ENCODE results near the gene GNG4. TPM values are rescaled to one million over a fixed set of nuclear protein-coding genes. Genes with fewer than 3 reads are reported as not detected.

The GNG4 gene
- total and polyA plus RNA-seq, 2 experiments from 2014 or later, result 0.32 to 1.2 TPM

GRCh38 chr1:235558621-235559169 is 90.9 kb downstream of the GNG4 start:
- Histone ChIP-seq H4K20me1 (ENCODE audit: insufficient read depth) (no peaks in the 10 kb centered on the region), H2AFZ (no peak overlapping the region), H3K27me3 (replicated peaks; ENCODE audit: insufficient read depth) (no peaks in the 10 kb centered on the region), H3K4me1 (ENCODE audit: insufficient read depth) (no peaks in the 10 kb centered on the region), H3K4me2 (ENCODE audit: unreplicated experiment) (no peak overlapping the region), H3K27ac (no peak overlapping the region), H3F3A (ENCODE audit: insufficient read depth) (no peaks in the 10 kb centered on the region), H3K79me2 (ENCODE audit: insufficient read depth) (no peaks in the 10 kb centered on the region), H3K9me3 (ENCODE audit: low read depth) (no peaks in the 10 kb centered on the region), H3K9me2 (ENCODE audit: insufficient read depth) (no peaks in the 10 kb centered on the region), H3K4me3 (no peak overlapping the region), H3K9ac (no peak overlapping the region), H3K36me3 (ENCODE audit: low read depth) (no peaks in the 10 kb centered on the region)
- in situ Hi-C loops (cut with MboI), result no loop called here
- WGBS, 2 experiments (ENCODE audit: low coverage in 1 of 2, low lambda C conversion rate in 2 of 2, missing lambda C conversion rate in 2 of 2), result 47 to 49% methylated on average over 6 of the region's 6 CpGs
- no peak for DNase-seq
- TF ChIP-seq EZH2 (IDR thresholded peaks at IDR 0.05; ENCODE audit: insufficient read depth, poor library complexity, severe bottlenecking) (no peak), EZH2phosphoT487 (IDR thresholded peaks at IDR 0.05; ENCODE audit: insufficient read depth, low read depth) (no peak)

GRCh38 chr1:235557495-235557894 is 92.1 kb downstream of the GNG4 start:
- H3K79me2 ChIP-seq (ENCODE audit: insufficient read depth), result no peaks in the 10 kb centered on the region
- H3K9me2 ChIP-seq (ENCODE audit: insufficient read depth), result no peaks in the 10 kb centered on the region
- H3K36me3 ChIP-seq (ENCODE audit: low read depth), result no peaks in the 10 kb centered on the region
- no peaks in the 10 kb centered on the region for H3K4me1 ChIP-seq (ENCODE audit: insufficient read depth)
- H3K27me3 ChIP-seq (replicated peaks; ENCODE audit: insufficient read depth), result no peaks in the 10 kb centered on the region
- no peak overlapping the region for H3K9ac ChIP-seq
- 72 to 73% methylated on average over 8 of the region's 8 CpGs for WGBS, 2 experiments (ENCODE audit: low coverage in 1 of 2, low lambda C conversion rate in 2 of 2, missing lambda C conversion rate in 2 of 2)
- no peak overlapping the region for H2AFZ ChIP-seq
- H3K9me3 ChIP-seq (ENCODE audit: low read depth), result no peaks in the 10 kb centered on the region
- no peak overlapping the region for H3K4me3 ChIP-seq
- in situ Hi-C loops (cut with MboI), result no loop called here
- no peaks in the 10 kb centered on the region for H4K20me1 ChIP-seq (ENCODE audit: insufficient read depth)
- no peak overlapping the region for H3K4me2 ChIP-seq (ENCODE audit: unreplicated experiment)
- DNase-seq, result no peak
- no peak overlapping the region for H3K27ac ChIP-seq
- TF ChIP-seq EZH2phosphoT487 (IDR thresholded peaks at IDR 0.05; ENCODE audit: insufficient read depth, low read depth), result no peak
- TF ChIP-seq EZH2 (IDR thresholded peaks at IDR 0.05; ENCODE audit: insufficient read depth, poor library complexity, severe bottlenecking), result no peak
- H3F3A ChIP-seq (ENCODE audit: insufficient read depth), result no peaks in the 10 kb centered on the region

- Histone ChIP-seq H2AFZ (no peak overlapping the region), H3K4me1 (ENCODE audit: insufficient read depth) (no peaks in the 10 kb centered on the region), H3F3A (ENCODE audit: insufficient read depth) (no peaks in the 10 kb centered on the region), H3K9ac (no peak overlapping the region), H3K27me3 (replicated peaks; ENCODE audit: insufficient read depth) (no peaks in the 10 kb centered on the region), H3K4me3 (no peak overlapping the region), H3K36me3 (ENCODE audit: low read depth) (no peaks in the 10 kb centered on the region), H3K27ac (no peak overlapping the region), H4K20me1 (ENCODE audit: insufficient read depth) (no peaks in the 10 kb centered on the region), H3K9me2 (ENCODE audit: insufficient read depth) (no peaks in the 10 kb centered on the region), H3K9me3 (ENCODE audit: low read depth) (no peaks in the 10 kb centered on the region), H3K4me2 (ENCODE audit: unreplicated experiment) (no peak overlapping the region), H3K79me2 (ENCODE audit: insufficient read depth) (no peaks in the 10 kb centered on the region)
- in situ Hi-C loops (cut with MboI), result no loop called here
- DNase-seq, result no peak
- 87% methylated on average over 11 of the region's 11 CpGs for WGBS, 2 experiments (ENCODE audit: low coverage in 1 of 2, low lambda C conversion rate in 2 of 2, missing lambda C conversion rate in 2 of 2)
- TF ChIP-seq EZH2phosphoT487 (IDR thresholded peaks at IDR 0.05; ENCODE audit: insufficient read depth, low read depth), result no peak
- no peak for TF ChIP-seq EZH2 (IDR thresholded peaks at IDR 0.05; ENCODE audit: insufficient read depth, poor library complexity, severe bottlenecking)
These were observed 92.8 kb downstream of the GNG4 start for GRCh38 chr1:235556807-235557206.

GRCh38 chr1:235553112-235553551 is 96.5 kb downstream of the GNG4 start:
- H4K20me1 ChIP-seq (ENCODE audit: insufficient read depth), result no peaks in the 10 kb centered on the region
- H3K27me3 ChIP-seq (replicated peaks; ENCODE audit: insufficient read depth), result 0 out of 2 replicates have a peak, but pooled peaks cover under 1% of the 10 kb centered on the region
- H3K9me3 ChIP-seq (ENCODE audit: low read depth), result no peaks in the 10 kb centered on the region
- H3K4me2 ChIP-seq (ENCODE audit: unreplicated experiment), result no peak overlapping the region
- no peaks in the 10 kb centered on the region for H3F3A ChIP-seq (ENCODE audit: insufficient read depth)
- no peak overlapping the region for H3K9ac ChIP-seq
- H2AFZ ChIP-seq, result no peak overlapping the region
- no peaks in the 10 kb centered on the region for H3K9me2 ChIP-seq (ENCODE audit: insufficient read depth)
- H3K36me3 ChIP-seq (ENCODE audit: low read depth), result no peaks in the 10 kb centered on the region
- no peak overlapping the region for H3K27ac ChIP-seq
- DNase-seq, result no peak
- TF ChIP-seq EZH2phosphoT487 (IDR thresholded peaks at IDR 0.05; ENCODE audit: insufficient read depth, low read depth) (no peak), EZH2 (IDR thresholded peaks at IDR 0.05; ENCODE audit: insufficient read depth, poor library complexity, severe bottlenecking) (no peak)
- in situ Hi-C loops (cut with MboI), result no loop called here
- no peak overlapping the region for H3K4me3 ChIP-seq
- no peaks in the 10 kb centered on the region for H3K4me1 ChIP-seq (ENCODE audit: insufficient read depth)
- H3K79me2 ChIP-seq (ENCODE audit: insufficient read depth), result no peaks in the 10 kb centered on the region
- 53 to 54% methylated on average over 5 of the region's 5 CpGs for WGBS, 2 experiments (ENCODE audit: low coverage in 1 of 2, low lambda C conversion rate in 2 of 2, missing lambda C conversion rate in 2 of 2)

Data from GM23248 (cell line).